ENCODE measurements around the gene TNS3.

Gene TNS3

GRCh38 chr7:47582764-47583738 lies 1.1 kb upstream of the TNS3 start:
- DNase-seq (ENCODE audit: low read depth in 2 of 2), result no peak

GRCh38 chr7:47581438-47581803 lies 490 bp downstream of the TNS3 start:
- DNase-seq (ENCODE audit: low read depth in 2 of 2), result no peak

GRCh38 chr7:47580811-47581331 lies 1.0 kb downstream of the TNS3 start:
- DNase-seq (ENCODE audit: low read depth in 2 of 2), result no peak

GRCh38 chr7:47580175-47580706 lies 1.7 kb downstream of the TNS3 start:
- DNase-seq (ENCODE audit: low read depth in 2 of 2), result no peak

- DNase-seq (ENCODE audit: low read depth in 2 of 2), result no peak
Observed at GRCh38 chr7:47579458-47579857, 2.5 kb downstream of the TNS3 start.

- no peak for DNase-seq (ENCODE audit: low read depth in 2 of 2)
Observed at GRCh38 chr7:47578579-47579270, 3.2 kb downstream of the TNS3 start.

GRCh38 chr7:47577321-47577919 lies 4.5 kb downstream of the TNS3 start:
- DNase-seq (ENCODE audit: low read depth in 2 of 2), result no peak

GRCh38 chr7:47576866-47577306 lies 5.0 kb downstream of the TNS3 start:
- no peak for DNase-seq (ENCODE audit: low read depth in 2 of 2)

- DNase-seq (ENCODE audit: low read depth in 2 of 2), result no peak
Observed at GRCh38 chr7:47576031-47576865, 5.7 kb downstream of the TNS3 start.

GRCh38 chr7:47574482-47575329 lies 7.2 kb downstream of the TNS3 start:
- no peak for DNase-seq (ENCODE audit: low read depth in 2 of 2)

GRCh38 chr7:47573758-47574481 lies 8.0 kb downstream of the TNS3 start:
- no peak for DNase-seq (ENCODE audit: low read depth in 2 of 2)

- no peak for DNase-seq (ENCODE audit: low read depth in 2 of 2)
Observed at GRCh38 chr7:47572939-47573757, 8.8 kb downstream of the TNS3 start.

GRCh38 chr7:47572094-47572445 lies 9.8 kb downstream of the TNS3 start:
- no peak for DNase-seq (ENCODE audit: low read depth in 2 of 2)

GRCh38 chr7:47571331-47572093 lies 10.4 kb downstream of the TNS3 start:
- no peak for DNase-seq (ENCODE audit: low read depth in 2 of 2)

GRCh38 chr7:47570649-47571050 lies 11.3 kb downstream of the TNS3 start:
- DNase-seq (ENCODE audit: low read depth in 2 of 2), result no peak

GRCh38 chr7:47568547-47568946 lies 13.4 kb downstream of the TNS3 start:
- no peak for DNase-seq (ENCODE audit: low read depth in 2 of 2)

GRCh38 chr7:47568056-47568455 lies 13.9 kb downstream of the TNS3 start:
- DNase-seq (ENCODE audit: low read depth in 2 of 2), result no peak

Measured in stimulated activated CD4-positive, alpha-beta T cell treated with anti-CD3 and anti-CD28 coated beads, Interleukin-12 subunit alpha, Interleukin-12 subunit beta, amount 100 ng/mL, for 24 hours (primary cell).